Measurements from ENCODE around the gene ZNF71. TPM values are rescaled to one million over a fixed set of nuclear protein-coding genes. Genes with fewer than 3 reads are reported as not detected.
A peak's percentile ranks its signal among the peaks of the same experiment; 100 is the strongest.

Gene ZNF71
- 15.9 TPM for total RNA-seq

- DNase-seq (ENCODE audit: low read depth in 2 of 3, low spot score in 2 of 3), result peak; percentile 58 to 91 (median 86)
Measured at GRCh38 chr19:56594783-56595547, at the start of gene ZNF71. TSS of gene ZNF71 (plus strand) at chr19:56595302. CDS start at chr19:56601559, 6,257 bp downstream.

- no peak for DNase-seq (ENCODE audit: low read depth in 2 of 3, low spot score in 2 of 3)
Measured at GRCh38 chr19:56547535-56547934, 47.6 kb upstream of the ZNF71 start.

GRCh38 chr19:56554272-56554869, 40.7 kb upstream of the ZNF71 start:
- DNase-seq (ENCODE audit: low read depth in 2 of 3, low spot score in 2 of 3), result no peak

GRCh38 chr19:56562766-56563165, 32.3 kb upstream of the ZNF71 start:
- no peak for DNase-seq (ENCODE audit: low read depth in 2 of 3, low spot score in 2 of 3)

GRCh38 chr19:56566904-56567273, 28.2 kb upstream of the ZNF71 start:
- DNase-seq (ENCODE audit: low read depth in 2 of 3, low spot score in 2 of 3), result no peak

- DNase-seq (ENCODE audit: low read depth in 2 of 3, low spot score in 2 of 3), result peak; percentile 43 to 94 (median 92)
Measured at GRCh38 chr19:56567274-56568120, 27.6 kb upstream of the ZNF71 start, which contains the start of gene ZNF470. TSS of gene ZNF470 (plus strand) at chr19:56567468. CDS start at chr19:56570312, 2,844 bp downstream.

GRCh38 chr19:56572589-56572988, 22.5 kb upstream of the ZNF71 start:
- peak in 1 of 3 donors; percentile 52 for DNase-seq (ENCODE audit: low read depth in 2 of 3, low spot score in 2 of 3)

GRCh38 chr19:56573914-56574313, 21.2 kb upstream of the ZNF71 start:
- DNase-seq (ENCODE audit: low read depth in 2 of 3, low spot score in 2 of 3), result no peak

- DNase-seq (ENCODE audit: low read depth in 2 of 3, low spot score in 2 of 3), result no peak
Measured at GRCh38 chr19:56577719-56578602, 17.1 kb upstream of the ZNF71 start.

- no peak for DNase-seq (ENCODE audit: low read depth in 2 of 3, low spot score in 2 of 3)
Measured at GRCh38 chr19:56594446-56594782, 688 bp upstream of the ZNF71 start.

GRCh38 chr19:56595548-56595899, 422 bp downstream of the ZNF71 start:
- DNase-seq (ENCODE audit: low read depth in 2 of 3, low spot score in 2 of 3), result no peak

GRCh38 chr19:56596676-56597075, 1.6 kb downstream of the ZNF71 start:
- no peak for DNase-seq (ENCODE audit: low read depth in 2 of 3, low spot score in 2 of 3)

GRCh38 chr19:56597696-56598095, 2.6 kb downstream of the ZNF71 start:
- DNase-seq (ENCODE audit: low read depth in 2 of 3, low spot score in 2 of 3), result no peak

GRCh38 chr19:56601375-56601774, 6.3 kb downstream of the ZNF71 start:
- DNase-seq (ENCODE audit: low read depth in 2 of 3, low spot score in 2 of 3), result no peak

- DNase-seq (ENCODE audit: low read depth in 2 of 3, low spot score in 2 of 3), result no peak
Measured at GRCh38 chr19:56603829-56604228, 8.7 kb downstream of the ZNF71 start.

GRCh38 chr19:56608274-56608964, 13.3 kb downstream of the ZNF71 start:
- no peak for DNase-seq (ENCODE audit: low read depth in 2 of 3, low spot score in 2 of 3)

GRCh38 chr19:56611288-56611687, 16.2 kb downstream of the ZNF71 start:
- DNase-seq (ENCODE audit: low read depth in 2 of 3, low spot score in 2 of 3), result no peak

GRCh38 chr19:56612737-56613136, 17.6 kb downstream of the ZNF71 start:
- DNase-seq (ENCODE audit: low read depth in 2 of 3, low spot score in 2 of 3), result no peak

GRCh38 chr19:56613639-56614038, 18.5 kb downstream of the ZNF71 start:
- DNase-seq (ENCODE audit: low read depth in 2 of 3, low spot score in 2 of 3), result no peak

GRCh38 chr19:56617531-56617930, 22.4 kb downstream of the ZNF71 start:
- no peak for DNase-seq (ENCODE audit: low read depth in 2 of 3, low spot score in 2 of 3)
